Subcutaneous abdominal adipose tissue (tissue), 5 donors: ENCODE results near the gene KLHL8.
"Not testable (repeated sequence)": the region's sequence is repeated elsewhere in the genome, so short reads cannot be mapped to it uniquely, and the experiment has no call there.

ENCODE experiments used
- H3K27ac ChIP-seq: one replicate; pipeline ENCODE4 v1.7.0; 2013; ENCODE audit warnings: low read depth, mild to moderate bottlenecking, inconsistent platforms, low read length, moderate library complexity
- H3K27me3 ChIP-seq, 5 donors: one replicate each; pipeline ENCODE4 v1.7.0; 2013; ENCODE audit warnings: low read length in 5 of 5, inconsistent platforms in 1 of 5; ENCODE audit not compliant: control insufficient read depth in 5 of 5, insufficient read depth in 4 of 5
- H3K36me3 ChIP-seq, 5 donors: one replicate each; pipeline ENCODE4 v1.7.0; 2013; ENCODE audit warnings: low read length in 5 of 5; ENCODE audit not compliant: control insufficient read depth in 5 of 5, insufficient read depth in 5 of 5
- H3K4me1 ChIP-seq, 5 donors: one replicate each; pipeline ENCODE4 v1.7.0; 2013; ENCODE audit warnings: low read length in 5 of 5, mild to moderate bottlenecking in 3 of 5, moderate library complexity in 1 of 5; ENCODE audit not compliant: control insufficient read depth in 5 of 5, insufficient read depth in 5 of 5
- H3K4me3 ChIP-seq, 5 donors: one replicate each; pipeline ENCODE4 v1.7.0; 2013; ENCODE audit warnings: low read length in 5 of 5, low read depth in 1 of 5
- H3K9ac ChIP-seq, 5 donors: one replicate each; pipeline ENCODE4 v1.7.0; 2013; ENCODE audit warnings: low read length in 5 of 5, mild to moderate bottlenecking in 4 of 5, moderate library complexity in 3 of 5
- H3K9me3 ChIP-seq, 5 donors: one replicate each; pipeline ENCODE4 v1.7.0; 2013; ENCODE audit warnings: low read length in 5 of 5; ENCODE audit not compliant: control insufficient read depth in 5 of 5
- donor health status: healthy.
- donor health status: healthy.
- donor health status: healthy.
- donor health status: healthy.
- donor health status: healthy.

KLHL8 gene

GRCh38 chr4:87152310-87153041, 67.9 kb downstream of the KLHL8 start:
- no peak overlapping the region for H3K4me3 ChIP-seq
- no peak overlapping the region for H3K9ac ChIP-seq
- H3K27ac ChIP-seq, result no peak overlapping the region
- no peaks in the 10 kb centered on the region for H3K36me3 ChIP-seq
- H3K27me3 ChIP-seq, result no peaks in the 10 kb centered on the region
- H3K9me3 ChIP-seq, result no peaks in the 10 kb centered on the region
- H3K4me1 ChIP-seq, result peaks cover 0 to 5% (median 4%) of the 10 kb centered on the region in 5 donors

- no peak overlapping the region for H3K27ac ChIP-seq
- H3K4me1 ChIP-seq, result peaks cover 0 to 5% (median 4%) of the 10 kb centered on the region in 5 donors
- no peaks in the 10 kb centered on the region for H3K36me3 ChIP-seq
- H3K27me3 ChIP-seq, result no peaks in the 10 kb centered on the region
- H3K4me3 ChIP-seq, result no peak overlapping the region
- no peak overlapping the region for H3K9ac ChIP-seq
- H3K9me3 ChIP-seq, result no peaks in the 10 kb centered on the region
Observed at GRCh38 chr4:87151730-87152129, 68.7 kb downstream of the KLHL8 start.

GRCh38 chr4:87150498-87151261, 69.7 kb downstream of the KLHL8 start:
- Histone ChIP-seq H3K27ac (no peak overlapping the region), H3K4me3 (no peak overlapping the region), H3K36me3 (peaks cover 0 to 3% (median 0%) of the 10 kb centered on the region in 5 donors), H3K4me1 (peaks cover 0 to 5% (median 4%) of the 10 kb centered on the region in 5 donors), H3K27me3 (no peaks in the 10 kb centered on the region), H3K9me3 (no peaks in the 10 kb centered on the region), H3K9ac (no peak overlapping the region)

GRCh38 chr4:87147116-87147515, 73.3 kb downstream of the KLHL8 start:
- H3K9me3 ChIP-seq, result no peaks in the 10 kb centered on the region
- no peak overlapping the region for H3K27ac ChIP-seq
- no peak overlapping the region for H3K9ac ChIP-seq
- H3K4me3 ChIP-seq, result no peak overlapping the region
- peaks cover 0 to 5% (median 0%) of the 10 kb centered on the region in 5 donors for H3K4me1 ChIP-seq
- no peaks in the 10 kb centered on the region for H3K27me3 ChIP-seq
- peaks cover 7 to 21% (median 8%) of the 10 kb centered on the region in 5 donors for H3K36me3 ChIP-seq

GRCh38 chr4:87145934-87146333, 74.5 kb downstream of the KLHL8 start:
- H3K4me1 ChIP-seq, H3K9ac ChIP-seq, H3K4me3 ChIP-seq, H3K27ac ChIP-seq, H3K9me3 ChIP-seq, H3K27me3 ChIP-seq: not testable (repeated sequence)
- peaks cover 7 to 21% (median 13%) of the 10 kb centered on the region in 5 donors for H3K36me3 ChIP-seq

- H3K36me3 ChIP-seq, result peaks cover 7 to 27% (median 17%) of the 10 kb centered on the region in 5 donors
- no peak overlapping the region for H3K27ac ChIP-seq
- no peaks in the 10 kb centered on the region for H3K27me3 ChIP-seq
- peaks cover 0 to 11% (median 9%) of the 10 kb centered on the region in 5 donors for H3K4me1 ChIP-seq
- no peak overlapping the region for H3K4me3 ChIP-seq
- no peaks in the 10 kb centered on the region for H3K9me3 ChIP-seq
- H3K9ac ChIP-seq, result no peak overlapping the region
Observed at GRCh38 chr4:87144356-87144755, 76.1 kb downstream of the KLHL8 start.

- Histone ChIP-seq H3K4me3 (no peak overlapping the region), H3K4me1 (peaks cover 0 to 11% (median 9%) of the 10 kb centered on the region in 5 donors), H3K36me3 (peaks cover 21 to 50% (median 37%) of the 10 kb centered on the region in 5 donors), H3K9ac (no peak overlapping the region), H3K9me3 (no peaks in the 10 kb centered on the region), H3K27ac (peak overlapping the region; percentile 47), H3K27me3 (no peaks in the 10 kb centered on the region)
Observed at GRCh38 chr4:87141428-87141827, 79.0 kb downstream of the KLHL8 start.

- no peaks in the 10 kb centered on the region for H3K4me1 ChIP-seq
- no peak overlapping the region for H3K4me3 ChIP-seq
- no peaks in the 10 kb centered on the region for H3K9me3 ChIP-seq
- no peak overlapping the region for H3K9ac ChIP-seq
- peaks cover 66 to 93% (median 81%) of the 10 kb centered on the region in 5 donors for H3K36me3 ChIP-seq
- no peak overlapping the region for H3K27ac ChIP-seq
- H3K27me3 ChIP-seq, result no peaks in the 10 kb centered on the region
Observed at GRCh38 chr4:87134122-87134521, 86.3 kb downstream of the KLHL8 start.

GRCh38 chr4:87133183-87133582, 87.2 kb downstream of the KLHL8 start:
- peaks cover 66 to 98% (median 84%) of the 10 kb centered on the region in 5 donors for H3K36me3 ChIP-seq
- H3K9me3 ChIP-seq, result no peaks in the 10 kb centered on the region
- no peak overlapping the region for H3K9ac ChIP-seq
- H3K27ac ChIP-seq, result no peak overlapping the region
- no peaks in the 10 kb centered on the region for H3K4me1 ChIP-seq
- H3K27me3 ChIP-seq, result no peaks in the 10 kb centered on the region
- no peak overlapping the region for H3K4me3 ChIP-seq

GRCh38 chr4:87132035-87132434, 88.4 kb downstream of the KLHL8 start:
- H3K9ac ChIP-seq, result no peak overlapping the region
- H3K27ac ChIP-seq, result no peak overlapping the region
- no peaks in the 10 kb centered on the region for H3K9me3 ChIP-seq
- no peaks in the 10 kb centered on the region for H3K4me1 ChIP-seq
- H3K27me3 ChIP-seq, result no peaks in the 10 kb centered on the region
- peaks cover 64 to 98% (median 88%) of the 10 kb centered on the region in 5 donors for H3K36me3 ChIP-seq
- H3K4me3 ChIP-seq, result no peak overlapping the region
